CD14-positive monocyte (primary cell): Measurements from ENCODE around the gene ASTN2. TPM values are rescaled to one million over a fixed set of nuclear protein-coding genes. Genes with fewer than 3 reads are reported as not detected.
A peak's percentile ranks its signal among the peaks of the same experiment; 100 is the strongest.

ENCODE experiments used
- DNase-seq, 3 donors: peaks; one replicate each; pipeline ENCODE4 v3.0.0-alpha.2; 2011 to 2022
- H2AFZ ChIP-seq: 2 replicates; pipeline ENCODE4 v1.6.0; 2012; ENCODE audit warnings: mild to moderate bottlenecking, low read depth, low read length, inconsistent platforms; ENCODE audit not compliant: insufficient read depth, poor library complexity, severe bottlenecking
- H3K27ac ChIP-seq, 2 donors: 1 replicate in 1 of 2; 2 replicates in 1 of 2; pipeline ENCODE4 v1.5.1; 2012 to 2013; ENCODE audit warnings: low read length in 2 of 2, control low read depth in 1 of 2, inconsistent platforms in 1 of 2, low read depth in 1 of 2, mild to moderate bottlenecking in 1 of 2
- H3K27me3 ChIP-seq, 2 donors: one replicate each; pipeline versions ENCODE4 v1.6.0 to v1.6.1; 2011 to 2013; ENCODE audit warnings: low read length in 2 of 2; ENCODE audit not compliant: control insufficient read depth in 2 of 2, insufficient read depth in 2 of 2
- H3K36me3 ChIP-seq, 2 donors: replicated peaks in 1 of 2; 1 replicate in 1 of 2; 2 replicates in 1 of 2; pipeline versions ENCODE4 v1.5.1 to v1.6.1; 2012 to 2013; ENCODE audit warnings: low read length in 2 of 2, control low read depth in 1 of 2, inconsistent platforms in 1 of 2, mild to moderate bottlenecking in 1 of 2; ENCODE audit not compliant: insufficient read depth in 2 of 2, control insufficient read depth in 1 of 2
- H3K4me1 ChIP-seq, 2 donors: 1 replicate in 1 of 2; 2 replicates in 1 of 2; pipeline versions ENCODE4 v1.5.1 to v1.6.1; 2012 to 2013; ENCODE audit warnings: low read length in 2 of 2, control low read depth in 1 of 2, inconsistent platforms in 1 of 2, mild to moderate bottlenecking in 1 of 2, moderate library complexity in 1 of 2; ENCODE audit not compliant: insufficient read depth in 2 of 2, control insufficient read depth in 1 of 2
- H3K4me2 ChIP-seq: replicated peaks from 2 replicates; pipeline ENCODE3; 2012; ENCODE audit warnings: low read length, moderate library complexity, mild to moderate bottlenecking; ENCODE audit not compliant: poor library complexity, severe bottlenecking; ENCODE audit errors: extremely low read depth
- H3K4me3 ChIP-seq, 3 experiments: fragments of 200-600 bp in 1 of 3; sonication (generic) in 1 of 3; replicated peaks in 1 of 3; 1 replicate in 2 of 3; 2 replicates in 1 of 3; pipeline ENCODE4 v1.5.1; 2011 to 2013; ENCODE audit warnings: low read length in 3 of 3, mild to moderate bottlenecking in 3 of 3, control low read depth in 2 of 3, low read depth in 2 of 3, inconsistent platforms in 1 of 3, moderate library complexity in 1 of 3
- H3K79me2 ChIP-seq: 2 replicates; pipeline ENCODE4 v1.6.0; 2012; ENCODE audit warnings: mild to moderate bottlenecking, control low read depth, inconsistent platforms, low read length, moderate library complexity; ENCODE audit not compliant: insufficient read depth
- H3K9ac ChIP-seq: 2 replicates; pipeline ENCODE4 v1.6.0; 2017; ENCODE audit warnings: low read length, mild to moderate bottlenecking; ENCODE audit not compliant: insufficient read depth, poor library complexity, severe bottlenecking
- H3K9me3 ChIP-seq, 2 donors: replicated peaks in 1 of 2; 1 replicate in 1 of 2; 2 replicates in 1 of 2; pipeline versions ENCODE4 v1.5.1 to v1.6.1; 2012 to 2013; ENCODE audit warnings: low read length in 2 of 2, control low read depth in 1 of 2; ENCODE audit not compliant: control insufficient read depth in 1 of 2, insufficient read depth in 1 of 2
- H4K20me1 ChIP-seq: 2 replicates; pipeline ENCODE4 v1.6.0; 2012; ENCODE audit warnings: mild to moderate bottlenecking, low read length, control low read depth, moderate library complexity; ENCODE audit not compliant: insufficient read depth
- H3K27ac Mint-ChIP-seq, 7 donors: one replicate each; pipeline ENCODE4 v1.8.0; 2020; ENCODE audit warnings: mild to moderate bottlenecking in 7 of 7, mixed read lengths in 7 of 7, moderate library complexity in 6 of 7, inconsistent platforms in 2 of 7
- H3K27me3 Mint-ChIP-seq, 3 donors: one replicate each; pipeline ENCODE4 v1.8.0; 2021 to 2022; ENCODE audit warnings: low read depth in 3 of 3, mild to moderate bottlenecking in 3 of 3, mixed read lengths in 3 of 3, moderate library complexity in 3 of 3, inconsistent platforms in 1 of 3
- H3K36me3 Mint-ChIP-seq, 2 donors: one replicate each; pipeline ENCODE4 v1.8.0; 2020; ENCODE audit warnings: mixed read lengths in 2 of 2, inconsistent platforms in 1 of 2, mild to moderate bottlenecking in 1 of 2
- H3K4me1 Mint-ChIP-seq: one replicate; pipeline ENCODE4 v1.8.0; 2020; ENCODE audit warnings: mild to moderate bottlenecking, mixed read lengths
- H3K4me3 Mint-ChIP-seq, 2 donors: one replicate each; pipeline ENCODE4 v1.8.0; 2020; ENCODE audit warnings: mild to moderate bottlenecking in 2 of 2, mixed read lengths in 2 of 2, moderate library complexity in 1 of 2
- H3K9me3 Mint-ChIP-seq, 7 donors: one replicate each; pipeline ENCODE4 v1.8.0; 2020 to 2022; ENCODE audit warnings: mixed read lengths in 7 of 7, mild to moderate bottlenecking in 6 of 7, moderate library complexity in 6 of 7, inconsistent platforms in 2 of 7
- WGBS: methylation state at CpG from one replicate; pipeline ENCODE4 v1.1.5; 2013; ENCODE audit warnings: missing lambda C conversion rate; ENCODE audit not compliant: insufficient coverage; 5-methylcytosine and 5-hydroxymethylcytosine counted together
- intact Hi-C, 2 donors: fragments of 100-400 bp; cut with micrococcal nuclease; formaldehyde crosslinking; loops; one replicate each; pipeline versions ENCODE4 v1.15.0 to v1.15.1; 2023
- polyA plus RNA-seq, 3 donors: library from polyadenylated mRNA; depleted of rRNA in 1 of 3; unstranded in 2 of 3; stranded (reverse) in 1 of 3; fragments of 300-500 nt in 2 of 3; fragments of >200 nt in 1 of 3; fragmentation: Illumina TruSeq in 2 of 3; gene quantifications; 1 replicate in 2 of 3; 2 replicates in 1 of 3; pipeline ENCODE4 v1.2.3, GENCODE V29; 2012 to 2021
- TF ChIP-seq, protein P1 (sequence below): fragments of 200-600 bp; IDR thresholded peaks from one replicate; pipeline ENCODE4 v1.8.0; 2022; ENCODE audit warnings: antibody characterized with exemption, mild to moderate bottlenecking

ASTN2 gene
- polyA plus RNA-seq, 3 donors, result not detected

DNA sequence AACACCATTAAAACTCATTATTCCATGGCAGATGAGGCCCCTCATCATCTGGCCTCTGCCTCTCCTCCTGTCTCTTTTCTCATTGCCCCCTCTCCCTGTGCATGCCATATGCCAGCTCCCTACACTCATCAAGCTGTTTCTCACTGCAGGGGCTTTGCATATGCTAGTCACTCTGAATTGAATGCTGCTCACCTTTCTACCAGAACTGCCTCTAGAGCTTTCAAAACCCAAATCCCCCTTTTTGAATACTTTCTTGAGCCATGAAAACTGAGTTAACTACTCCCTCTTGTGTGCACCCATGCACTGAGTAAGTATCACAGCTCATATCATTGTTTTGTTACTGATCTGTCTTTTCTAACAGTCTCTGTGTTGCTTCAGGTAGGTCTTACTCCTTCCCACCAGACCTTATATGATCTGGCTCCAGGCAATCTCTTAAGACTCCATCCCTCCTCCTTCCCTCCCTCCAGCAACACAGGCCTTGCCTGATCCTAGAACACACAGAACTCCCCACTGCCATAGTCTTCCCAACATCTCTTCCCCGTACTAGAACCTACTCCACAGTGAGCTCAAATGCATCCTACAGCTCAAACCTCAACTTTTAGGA lies 60.5 kb downstream of the ASTN2 start:
- no peak for DNase-seq
- Histone ChIP-seq H2AFZ (no peak overlapping the region), H3K36me3 (no peaks in the 10 kb centered on the region), H3K4me1 (no peaks in the 10 kb centered on the region), H3K4me2 (no peak overlapping the region), H3K27ac (no peak overlapping the region), H3K4me3 (no peak overlapping the region), H3K27me3 (no peaks in the 10 kb centered on the region), H3K79me2 (no peaks in the 10 kb centered on the region), H3K9ac (no peak overlapping the region), H4K20me1 (no peaks in the 10 kb centered on the region), H3K9me3 (no peaks in the 10 kb centered on the region)
- Mint-ChIP-seq H3K27ac (no peak overlapping the region), H3K4me1 (no peaks in the 10 kb centered on the region), H3K27me3 (peaks cover 0 to 3% (median 0%) of the 10 kb centered on the region in 3 donors), H3K9me3 (peaks cover 0 to 4% (median 0%) of the 10 kb centered on the region in 7 donors), H3K36me3 (no peaks in the 10 kb centered on the region), H3K4me3 (no peak overlapping the region)
- TF ChIP-seq, protein P1, sequence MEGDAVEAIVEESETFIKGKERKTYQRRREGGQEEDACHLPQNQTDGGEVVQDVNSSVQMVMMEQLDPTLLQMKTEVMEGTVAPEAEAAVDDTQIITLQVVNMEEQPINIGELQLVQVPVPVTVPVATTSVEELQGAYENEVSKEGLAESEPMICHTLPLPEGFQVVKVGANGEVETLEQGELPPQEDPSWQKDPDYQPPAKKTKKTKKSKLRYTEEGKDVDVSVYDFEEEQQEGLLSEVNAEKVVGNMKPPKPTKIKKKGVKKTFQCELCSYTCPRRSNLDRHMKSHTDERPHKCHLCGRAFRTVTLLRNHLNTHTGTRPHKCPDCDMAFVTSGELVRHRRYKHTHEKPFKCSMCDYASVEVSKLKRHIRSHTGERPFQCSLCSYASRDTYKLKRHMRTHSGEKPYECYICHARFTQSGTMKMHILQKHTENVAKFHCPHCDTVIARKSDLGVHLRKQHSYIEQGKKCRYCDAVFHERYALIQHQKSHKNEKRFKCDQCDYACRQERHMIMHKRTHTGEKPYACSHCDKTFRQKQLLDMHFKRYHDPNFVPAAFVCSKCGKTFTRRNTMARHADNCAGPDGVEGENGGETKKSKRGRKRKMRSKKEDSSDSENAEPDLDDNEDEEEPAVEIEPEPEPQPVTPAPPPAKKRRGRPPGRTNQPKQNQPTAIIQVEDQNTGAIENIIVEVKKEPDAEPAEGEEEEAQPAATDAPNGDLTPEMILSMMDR, result no peak
- WGBS, result 100% methylated on average over 1 of the region's 1 CpG
- intact Hi-C loops, result no loop called here

DNA sequence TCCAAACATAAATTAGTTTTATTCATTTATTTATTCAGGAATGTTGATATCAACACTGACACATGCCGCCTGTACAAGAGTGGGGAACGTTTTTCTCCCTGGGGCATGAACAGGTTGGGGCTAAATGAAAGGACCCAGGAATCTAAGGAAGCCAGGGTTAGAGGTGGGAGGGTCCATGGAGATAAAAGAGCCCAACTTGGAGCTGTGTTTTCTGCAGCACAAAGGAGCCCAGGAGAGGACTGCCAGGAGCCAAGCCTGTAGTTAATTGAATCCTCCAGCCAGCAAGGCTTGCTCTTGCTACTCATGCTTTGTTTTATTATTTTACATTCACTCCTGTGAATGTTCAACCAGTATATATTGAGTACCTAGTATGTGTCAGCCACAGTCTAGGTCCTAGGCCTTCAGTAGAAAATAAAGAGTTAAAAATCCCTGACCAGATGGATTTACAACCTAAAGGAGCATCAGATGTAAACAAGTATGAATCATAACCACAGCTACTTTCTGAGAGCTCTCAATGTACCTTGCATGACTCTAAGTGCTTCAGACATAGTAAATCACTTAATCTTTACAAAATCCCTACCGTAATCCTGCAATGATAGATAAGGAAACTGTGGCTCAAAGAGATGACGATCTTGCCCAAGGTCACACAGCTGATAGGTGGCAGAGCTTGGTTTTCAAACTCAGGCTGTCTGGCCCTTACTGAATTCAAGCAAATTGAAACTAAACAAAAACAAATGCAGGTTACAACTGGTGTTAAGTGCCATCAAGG lies 69.8 kb downstream of the ASTN2 start:
- DNase-seq, result no peak
- Mint-ChIP-seq H3K4me1 (no peaks in the 10 kb centered on the region), H3K36me3 (no peaks in the 10 kb centered on the region), H3K27me3 (peaks cover 0 to 2% (median 0%) of the 10 kb centered on the region in 3 donors), H3K4me3 (no peak overlapping the region), H3K9me3 (no peaks in the 10 kb centered on the region), H3K27ac (peak overlapping the region in 1 of 7 donors; percentile 7)
- intact Hi-C loops, result no loop called here
- whole genome bisulfite sequencing, result 40% methylated on average over 2 of the region's 4 CpGs
- Histone ChIP-seq H3K27ac (no peak overlapping the region), H3K79me2 (no peaks in the 10 kb centered on the region), H3K4me1 (no peaks in the 10 kb centered on the region), H4K20me1 (no peaks in the 10 kb centered on the region), H3K4me3 (no peak overlapping the region), H3K4me2 (no peak overlapping the region), H3K36me3 (no peaks in the 10 kb centered on the region), H2AFZ (no peak overlapping the region), H3K9me3 (no peaks in the 10 kb centered on the region), H3K27me3 (no peaks in the 10 kb centered on the region), H3K9ac (no peak overlapping the region)
- TF ChIP-seq, protein P1, result no peak
